GM21360 (cell line): ENCODE results near the gene TUBA4A.
"Not testable (repeated sequence)": the region's sequence is repeated elsewhere in the genome, so short reads cannot be mapped to it uniquely, and the experiment has no call there.

Experiments
- ATAC-seq: cut with Tn5 transposase; IDR thresholded peaks from one replicate; pipeline ENCODE4 v1.9.1; 2021; ENCODE audit warnings: mild to moderate bottlenecking, moderate library complexity; ENCODE audit not compliant: unreplicated experiment

TUBA4A gene

DNA sequence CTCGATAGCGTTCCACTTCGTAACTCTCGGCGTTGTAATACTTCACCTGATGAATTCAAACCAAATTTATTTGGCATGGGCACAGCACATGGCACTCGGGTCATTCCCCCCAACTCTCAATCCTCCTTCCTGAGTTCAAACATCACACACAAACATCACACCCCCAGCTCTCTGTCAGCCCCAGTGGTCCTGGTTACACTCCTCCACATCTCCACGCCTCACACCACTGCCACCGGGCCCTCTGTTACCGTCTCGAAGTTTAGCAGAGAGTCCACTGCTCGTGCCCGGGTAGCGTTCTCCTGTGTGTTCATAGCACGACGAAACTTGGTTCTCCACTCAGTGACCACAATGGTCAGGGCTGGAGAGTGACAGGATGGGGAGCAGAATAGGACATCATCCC is 39.6 kb downstream of the TUBA4A start:
- no peak for ATAC-seq

DNA sequence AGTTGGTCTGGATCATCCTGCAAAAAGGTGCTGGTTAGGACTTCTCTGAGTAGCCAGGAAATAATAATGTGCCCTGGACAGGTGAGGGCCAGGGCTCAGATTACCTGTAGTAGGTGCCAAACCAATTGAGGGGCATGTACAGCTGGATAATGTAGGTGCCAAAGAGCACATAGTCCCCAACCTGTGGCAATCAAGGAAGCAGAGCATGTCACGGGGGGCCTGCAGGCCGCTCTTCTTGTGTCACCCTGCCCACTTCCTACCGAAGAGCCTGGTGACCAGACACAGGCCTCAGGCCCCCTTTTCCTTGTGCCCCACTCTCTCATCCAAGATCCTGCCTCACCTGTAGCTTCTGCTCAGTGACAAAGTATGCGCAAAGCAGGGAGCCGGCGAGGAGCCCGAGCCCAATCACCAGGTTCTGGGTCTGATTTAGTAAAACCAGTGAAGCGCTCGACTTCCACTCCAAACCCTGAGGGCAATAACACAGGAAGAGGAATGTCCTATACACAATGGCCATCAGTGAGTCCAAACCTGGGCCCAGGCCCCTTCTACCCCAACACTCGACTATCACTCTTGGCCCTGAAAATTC is 40.1 kb downstream of the TUBA4A start:
- ATAC-seq = no peak

- no peak for ATAC-seq
These were observed 40.7 kb downstream of the TUBA4A start for GRCh38 chr2:219213026-219213415.

DNA sequence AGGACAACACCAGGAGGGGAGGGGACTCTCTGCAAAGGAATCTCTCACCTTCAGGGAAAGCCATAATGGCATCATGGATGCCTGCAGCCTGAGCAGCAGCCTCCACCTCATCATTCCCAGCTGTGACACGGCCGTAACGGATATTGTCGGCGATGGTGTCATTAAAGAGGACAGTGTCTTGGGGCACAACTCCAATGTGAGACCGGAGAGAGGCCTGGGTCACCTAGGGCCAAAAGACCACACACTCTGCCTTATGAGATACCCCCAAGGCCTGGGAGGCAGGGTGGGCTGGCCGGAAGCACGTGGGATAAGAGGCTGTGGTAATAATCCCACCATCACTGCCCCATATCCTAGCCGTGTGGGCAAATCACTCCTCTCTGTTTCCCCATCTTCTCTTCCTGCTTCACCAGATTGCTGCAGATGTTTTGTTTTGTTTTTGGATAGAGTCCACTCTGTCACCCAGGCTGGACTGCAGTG is 42.8 kb downstream of the TUBA4A start:
- no peak for ATAC-seq

DNA sequence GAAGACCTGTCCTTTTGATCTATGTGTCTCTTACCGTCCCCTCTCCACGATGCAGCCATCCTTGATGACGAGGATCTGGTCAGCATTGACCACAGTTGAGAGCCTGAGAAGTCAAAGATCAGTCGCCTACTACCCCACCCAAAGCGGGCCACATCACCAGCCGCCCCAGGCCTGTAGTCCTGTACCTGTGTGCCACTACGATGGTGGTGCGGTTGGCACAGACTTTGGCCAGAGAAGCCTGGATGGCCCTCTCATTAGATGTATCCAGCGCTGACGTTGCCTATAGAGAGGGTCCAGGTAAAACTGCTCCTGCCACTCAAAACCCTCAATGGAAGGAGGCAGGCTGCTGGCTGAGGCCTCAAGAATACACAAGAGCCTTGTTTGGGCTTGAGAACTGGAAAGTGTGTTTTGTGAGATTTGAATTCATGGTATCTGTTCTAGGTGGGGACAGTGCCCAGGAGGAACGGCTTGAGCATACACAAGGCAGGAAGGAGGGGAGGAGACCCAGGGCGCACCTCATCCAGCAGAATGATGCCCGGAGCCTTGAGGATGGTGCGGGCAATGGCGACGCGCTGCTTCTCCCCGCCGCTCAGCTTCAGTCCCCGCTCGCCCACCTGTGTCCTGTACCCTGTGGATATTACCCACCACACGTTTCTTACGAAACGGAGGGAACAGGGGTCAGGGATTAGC is 43.4 kb downstream of the TUBA4A start:
- no peak for ATAC-seq

- no peak for ATAC-seq
These were observed 44.2 kb downstream of the TUBA4A start for GRCh38 chr2:219209236-219210195.

- no peak for ATAC-seq
These were observed 45.6 kb downstream of the TUBA4A start for GRCh38 chr2:219207884-219208740.

GRCh38 chr2:219207134-219207883 is 46.4 kb downstream of the TUBA4A start:
- no peak for ATAC-seq

GRCh38 chr2:219206328-219207133 is 47.2 kb downstream of the TUBA4A start, which contains the start of gene ZFAND2B:
ZFAND2B (plus strand) TSS chr2:219206782; CDS start chr2:219206988, 206 bp downstream.
- ATAC-seq = peak; percentile 95

GRCh38 chr2:219205981-219206327 is 47.8 kb downstream of the TUBA4A start:
- ATAC-seq = no peak

- ATAC-seq = no peak
These were observed 48.6 kb downstream of the TUBA4A start for GRCh38 chr2:219205165-219205538.

- ATAC-seq = no peak
These were observed 49.1 kb downstream of the TUBA4A start for GRCh38 chr2:219204425-219205164.

DNA sequence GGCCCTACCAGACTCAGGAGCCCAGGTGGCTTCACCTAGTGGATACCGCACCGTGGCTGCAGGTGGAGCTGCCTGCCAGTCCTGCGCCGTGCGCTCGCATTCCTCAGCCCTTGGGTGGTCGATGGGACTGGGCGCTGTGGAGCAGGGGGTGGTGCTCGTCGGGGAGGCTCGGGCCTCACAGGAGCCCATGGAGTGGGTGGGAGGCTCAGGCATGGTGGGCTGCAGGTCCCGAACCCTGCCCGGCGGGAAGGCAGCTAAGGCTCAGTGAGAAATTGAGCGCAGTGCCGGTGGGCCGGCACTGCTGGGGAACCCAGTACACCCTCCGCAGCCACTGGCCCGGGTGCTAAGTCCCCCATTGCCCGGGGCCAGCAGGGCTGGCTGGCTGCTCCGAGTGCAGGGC is 52.4 kb downstream of the TUBA4A start:
- not testable (repeated sequence) for ATAC-seq

DNA sequence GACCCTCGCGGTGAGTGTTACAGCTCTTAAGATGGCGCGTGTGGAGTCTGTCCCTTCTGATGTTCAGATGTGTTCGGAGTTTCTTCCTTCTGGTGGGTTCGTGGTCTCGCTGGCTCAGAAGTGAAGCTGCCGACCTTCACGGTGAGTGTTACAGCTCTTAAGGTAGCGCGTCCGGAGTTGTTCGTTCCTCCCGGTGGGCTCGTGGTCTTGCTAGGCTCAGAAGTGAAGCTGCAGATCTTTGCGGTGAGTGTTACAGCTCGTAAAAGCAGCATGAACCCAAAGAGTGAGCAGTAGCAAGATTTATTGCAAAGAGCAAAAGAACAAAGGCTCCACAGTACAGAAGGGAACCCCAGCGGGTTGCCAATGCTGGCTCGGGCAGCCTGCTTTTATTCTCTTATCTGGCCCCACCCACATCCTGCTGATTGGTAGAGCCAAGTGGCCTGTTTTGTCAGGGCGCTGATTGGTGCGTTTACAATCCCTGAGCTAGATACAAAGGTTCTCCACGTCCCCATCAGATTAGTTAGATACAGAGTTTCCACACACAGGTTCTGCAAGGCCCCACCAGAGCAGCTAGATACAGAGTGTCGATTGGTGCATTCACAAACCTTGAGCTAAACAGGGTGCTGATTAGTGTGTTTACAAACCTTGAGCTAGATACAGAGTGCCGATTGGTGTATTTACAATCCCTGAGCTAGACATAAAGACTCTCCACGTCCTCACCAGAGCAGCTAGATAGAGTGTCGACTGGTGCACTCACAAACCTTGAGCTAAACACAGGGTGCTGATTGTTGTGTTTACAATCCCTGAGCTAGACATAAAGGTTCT is 53.0 kb downstream of the TUBA4A start:
- ATAC-seq = not testable (repeated sequence)
